Sigmoid colon (tissue), 3 donors: ENCODE data around the gene FJX1.

ENCODE experiments used
- CTCF ChIP-seq, 4 experiments: fragments of 450-650 bp in 3 of 4; fragments of 200-600 bp in 1 of 4; IDR thresholded peaks; one replicate each; pipeline ENCODE4 v1.5.1; 2016 to 2019; ENCODE audit warnings: antibody characterized with exemption in 4 of 4, mild to moderate bottlenecking in 3 of 4, moderate library complexity in 2 of 4
- POLR2A ChIP-seq, 2 donors: fragments of 450-650 bp; IDR thresholded peaks; one replicate each; pipeline ENCODE4 v1.6.1; 2016; ENCODE audit warnings: antibody characterized with exemption in 2 of 2, mild to moderate bottlenecking in 2 of 2, moderate library complexity in 2 of 2

GRCh38 chr11:35632301-35632700, 14.0 kb downstream of the FJX1 start:
- TF ChIP-seq CTCF (IDR thresholded peaks at IDR 0.05): no peak
- TF ChIP-seq POLR2A (IDR thresholded peaks at IDR 0.05): no peak
